Endodermal cell (in vitro differentiated cells): Measurements from ENCODE around the gene POU6F2. TPM values are rescaled to one million over a fixed set of nuclear protein-coding genes. Genes with fewer than 3 reads are reported as not detected.

Experiments used
- DNase-seq: peaks from one replicate; pipeline ENCODE4 v3.0.0-alpha.2; 2017
- H3K27ac ChIP-seq: 2 replicates; pipeline ENCODE4 v1.5.1; 2013; ENCODE audit warnings: mild to moderate bottlenecking, low read depth, low read length, moderate library complexity
- H3K27me3 ChIP-seq: 2 replicates; pipeline ENCODE4 v1.6.1; 2013; ENCODE audit warnings: mild to moderate bottlenecking, low read length, moderate library complexity; ENCODE audit not compliant: insufficient read depth, control insufficient read depth, poor library complexity, severe bottlenecking
- H3K36me3 ChIP-seq: 2 replicates; pipeline ENCODE4 v1.7.0; 2013; ENCODE audit warnings: mild to moderate bottlenecking, low read length, moderate library complexity; ENCODE audit not compliant: control insufficient read depth, insufficient read depth
- H3K4me1 ChIP-seq: one replicate; pipeline ENCODE4 v1.7.0; 2013; ENCODE audit warnings: low read length; ENCODE audit not compliant: control insufficient read depth, insufficient read depth
- H3K4me3 ChIP-seq: 2 replicates; pipeline ENCODE4 v1.5.1; 2013; ENCODE audit warnings: mild to moderate bottlenecking, low read length, moderate library complexity
- H3K9ac ChIP-seq: 2 replicates; pipeline ENCODE4 v1.6.1; 2013; ENCODE audit warnings: mild to moderate bottlenecking, low read length, moderate library complexity; ENCODE audit not compliant: poor library complexity, severe bottlenecking; ENCODE audit errors: extremely low read depth
- H3K9me3 ChIP-seq: 2 replicates; pipeline ENCODE4 v1.6.1; 2013; ENCODE audit warnings: mild to moderate bottlenecking, low read length, moderate library complexity; ENCODE audit not compliant: control insufficient read depth
- H3K27ac Mint-ChIP-seq: 2 replicates; pipeline ENCODE4 v1.8.0; 2020; ENCODE audit warnings: mixed read lengths
- H3K27me3 Mint-ChIP-seq: 2 replicates; pipeline ENCODE4 v1.8.0; 2021; ENCODE audit warnings: mild to moderate bottlenecking, mixed read lengths; ENCODE audit not compliant: insufficient read depth
- H3K36me3 Mint-ChIP-seq: 2 replicates; pipeline ENCODE4 v1.8.0; 2020; ENCODE audit warnings: low read depth, mixed read lengths
- H3K4me1 Mint-ChIP-seq: 2 replicates; pipeline ENCODE4 v1.8.0; 2020; ENCODE audit warnings: mixed read lengths
- H3K4me3 Mint-ChIP-seq: 2 replicates; pipeline ENCODE4 v1.8.0; 2020; ENCODE audit warnings: mild to moderate bottlenecking, moderate library complexity, mixed read lengths
- H3K9me3 Mint-ChIP-seq: 2 replicates; pipeline ENCODE4 v1.8.0; 2020; ENCODE audit warnings: mild to moderate bottlenecking, mixed read lengths
- WGBS, 2 experiments: methylation state at CpG; one replicate each; pipeline versions ENCODE4 v1.1.5 to v1.1.7; 2013; ENCODE audit warnings: missing lambda C conversion rate in 2 of 2, mixed read lengths in 1 of 2; ENCODE audit not compliant: insufficient coverage in 1 of 2, insufficient read length in 1 of 2; 5-methylcytosine and 5-hydroxymethylcytosine counted together
- total RNA-seq, 2 donors: library from RNA; stranded (reverse); fragmentation: NEBNext Ultra II Directional in 1 of 2; extraction: Animal tissue kit (Norgen Biotek cat#: 25700) in 1 of 2; gene quantifications; 2 replicates in 1 of 2; 3 replicates in 1 of 2; pipeline ENCODE4 v1.2.1, GENCODE V29; 2021
- TF ChIP-seq, protein P1 (sequence below): fragments of 200-600 bp; sonication (generic); conservative IDR thresholded peaks from 2 replicates; pipeline ENCODE4 v1.5.0; 2021; ENCODE audit warnings: antibody characterized with exemption, mild to moderate bottlenecking

Gene POU6F2
- total RNA-seq, 2 donors from 2014 or later = 6.0 to 10.0 TPM

DNA sequence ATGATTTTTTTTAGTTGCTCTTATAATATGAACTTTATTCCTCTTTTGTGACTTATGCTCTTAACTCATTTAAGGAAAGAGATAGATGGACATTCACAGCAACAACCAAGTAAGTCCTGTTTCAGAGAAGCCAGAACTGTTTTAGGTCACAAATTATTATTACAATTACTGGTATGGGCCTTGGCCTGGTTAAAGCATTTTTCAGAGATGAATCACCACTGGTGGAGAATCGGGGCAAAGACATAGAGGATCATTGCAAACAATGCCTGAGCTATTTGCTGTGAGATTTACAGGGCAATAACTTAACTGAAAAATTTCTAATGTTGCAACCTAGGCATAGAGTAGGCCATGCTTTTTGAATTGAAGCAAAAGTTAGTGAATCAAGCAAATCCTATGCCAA lies 450.5 kb downstream of the POU6F2 start:
- Mint-ChIP-seq H3K36me3 (no peaks in the 10 kb centered on the region), H3K4me3 (no peak overlapping the region), H3K4me1 (peaks cover 7% of the 10 kb centered on the region), H3K9me3 (no peaks in the 10 kb centered on the region), H3K27me3 (no peaks in the 10 kb centered on the region), H3K27ac (no peak overlapping the region)
- H3K4me3 ChIP-seq = no peak overlapping the region
- H3K9ac ChIP-seq = no peak overlapping the region
- WGBS, 2 experiments = 38 to 86% methylated on average over 1 of the region's 1 CpG
- DNase-seq = no peak
- no peak overlapping the region for H3K27ac ChIP-seq
- H3K9me3 ChIP-seq = no peaks in the 10 kb centered on the region
- TF ChIP-seq, protein P1, sequence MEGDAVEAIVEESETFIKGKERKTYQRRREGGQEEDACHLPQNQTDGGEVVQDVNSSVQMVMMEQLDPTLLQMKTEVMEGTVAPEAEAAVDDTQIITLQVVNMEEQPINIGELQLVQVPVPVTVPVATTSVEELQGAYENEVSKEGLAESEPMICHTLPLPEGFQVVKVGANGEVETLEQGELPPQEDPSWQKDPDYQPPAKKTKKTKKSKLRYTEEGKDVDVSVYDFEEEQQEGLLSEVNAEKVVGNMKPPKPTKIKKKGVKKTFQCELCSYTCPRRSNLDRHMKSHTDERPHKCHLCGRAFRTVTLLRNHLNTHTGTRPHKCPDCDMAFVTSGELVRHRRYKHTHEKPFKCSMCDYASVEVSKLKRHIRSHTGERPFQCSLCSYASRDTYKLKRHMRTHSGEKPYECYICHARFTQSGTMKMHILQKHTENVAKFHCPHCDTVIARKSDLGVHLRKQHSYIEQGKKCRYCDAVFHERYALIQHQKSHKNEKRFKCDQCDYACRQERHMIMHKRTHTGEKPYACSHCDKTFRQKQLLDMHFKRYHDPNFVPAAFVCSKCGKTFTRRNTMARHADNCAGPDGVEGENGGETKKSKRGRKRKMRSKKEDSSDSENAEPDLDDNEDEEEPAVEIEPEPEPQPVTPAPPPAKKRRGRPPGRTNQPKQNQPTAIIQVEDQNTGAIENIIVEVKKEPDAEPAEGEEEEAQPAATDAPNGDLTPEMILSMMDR = no peak
- H3K27me3 ChIP-seq = no peaks in the 10 kb centered on the region
- no peaks in the 10 kb centered on the region for H3K4me1 ChIP-seq
- H3K36me3 ChIP-seq = no peaks in the 10 kb centered on the region

- Histone ChIP-seq H3K4me3 (no peak overlapping the region), H3K27ac (no peak overlapping the region), H3K27me3 (no peaks in the 10 kb centered on the region), H3K9ac (no peak overlapping the region), H3K9me3 (no peaks in the 10 kb centered on the region), H3K36me3 (no peaks in the 10 kb centered on the region), H3K4me1 (no peaks in the 10 kb centered on the region)
- Mint-ChIP-seq H3K9me3 (no peaks in the 10 kb centered on the region), H3K27ac (no peak overlapping the region), H3K36me3 (peaks cover 1% of the 10 kb centered on the region), H3K27me3 (no peaks in the 10 kb centered on the region), H3K4me3 (no peak overlapping the region), H3K4me1 (peaks cover 6% of the 10 kb centered on the region)
- TF ChIP-seq, protein P1 = no peak
- 94% methylated on average over 2 of the region's 2 CpGs for WGBS, 2 experiments
- no peak for DNase-seq
Observed at GRCh38 chr7:39429421-39429820, 451.7 kb downstream of the POU6F2 start.

- Mint-ChIP-seq H3K36me3 (peaks cover 10% of the 10 kb centered on the region), H3K9me3 (no peaks in the 10 kb centered on the region), H3K27me3 (no peaks in the 10 kb centered on the region), H3K4me3 (no peak overlapping the region), H3K27ac (peak overlapping the region; percentile 15), H3K4me1 (peaks cover 6% of the 10 kb centered on the region)
- Histone ChIP-seq H3K27ac (no peak overlapping the region), H3K4me3 (no peak overlapping the region), H3K9ac (no peak overlapping the region), H3K27me3 (no peaks in the 10 kb centered on the region), H3K4me1 (no peaks in the 10 kb centered on the region), H3K36me3 (no peaks in the 10 kb centered on the region), H3K9me3 (no peaks in the 10 kb centered on the region)
- TF ChIP-seq, protein P1 = no peak
- DNase-seq = no peak
- WGBS, 2 experiments = 93 to 94% methylated on average over 5 to 6 of the region's 6 CpGs
Observed at GRCh38 chr7:39430441-39430840, 452.7 kb downstream of the POU6F2 start.
